Activated CD8-positive, alpha-beta memory T cell treated with anti-CD3 and anti-CD28 coated beads for 36 hours (primary cell): ENCODE results near the gene PRR4. TPM values are rescaled to one million over a fixed set of nuclear protein-coding genes. Genes with fewer than 3 reads are reported as not detected.

ENCODE experiments used
- CTCF ChIA-PET: fragments of 350-600 bp; sonication (Branson Sonifier 250); formaldehyde crosslinking; loops from one replicate; lab custom pipeline; 2021; ENCODE audit warnings: antibody characterized with exemption; lab: Charles Lee
- POLR2A ChIA-PET: fragments of 350-600 bp; sonication (Branson Sonifier 250); formaldehyde crosslinking; loops from one replicate; lab custom pipeline; 2021; ENCODE audit warnings: antibody characterized with exemption; lab: Charles Lee
- total RNA-seq, 2 experiments: library from RNA; stranded (reverse); gene quantifications; one replicate each; pipeline ENCODE4 v1.2.3, GENCODE V29; 2021

The PRR4 gene
- 1 to 10 TPM in 1 of 2 experiments, under 1 TPM in 1; 0.80 to 1.0 TPM for total RNA-seq

DNA sequence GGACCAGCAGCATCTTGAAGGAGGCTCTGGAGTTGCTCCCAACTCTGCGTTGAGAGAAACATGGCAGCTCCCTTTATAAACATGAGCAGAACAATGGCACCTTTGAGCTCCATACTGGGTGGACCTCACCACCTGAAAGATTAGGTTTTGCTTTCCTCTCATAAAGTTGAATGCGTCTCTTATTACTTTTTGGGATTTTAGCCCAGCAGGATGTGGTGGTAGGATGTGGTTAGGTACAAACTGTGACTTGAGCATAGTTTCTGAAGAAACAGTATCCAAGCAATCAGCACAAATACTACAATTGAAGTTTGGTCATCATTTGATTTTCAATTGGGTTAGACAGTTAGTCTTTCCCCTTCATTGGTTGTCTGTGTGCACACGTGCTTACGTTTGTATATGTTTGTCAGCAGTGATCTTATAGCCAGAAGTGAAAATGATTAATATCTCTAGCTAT is at the start of gene PRR4:
PRR4 (minus strand) TSS at position 51 of the 454 bp plus-strand sequence; CDS start at position 13, 38 bp downstream.
- ChIA-PET CTCF (no interaction called here), POLR2A (no interaction called here)

- ChIA-PET CTCF (no interaction called here), POLR2A (no interaction called here)
Measured at GRCh38 chr12:10896854-10897253, 47.6 kb upstream of the PRR4 start.

- CTCF ChIA-PET, result no interaction called here
Measured at GRCh38 chr12:10891937-10892336, 42.7 kb upstream of the PRR4 start.

GRCh38 chr12:10889226-10889625 is 40.0 kb upstream of the PRR4 start:
- ChIA-PET CTCF (no interaction called here), POLR2A (no interaction called here)

More at GRCh38 chr12:10891937-10892336, 42.7 kb upstream of the PRR4 start:
- POLR2A ChIA-PET, result no interaction called here

DNA sequence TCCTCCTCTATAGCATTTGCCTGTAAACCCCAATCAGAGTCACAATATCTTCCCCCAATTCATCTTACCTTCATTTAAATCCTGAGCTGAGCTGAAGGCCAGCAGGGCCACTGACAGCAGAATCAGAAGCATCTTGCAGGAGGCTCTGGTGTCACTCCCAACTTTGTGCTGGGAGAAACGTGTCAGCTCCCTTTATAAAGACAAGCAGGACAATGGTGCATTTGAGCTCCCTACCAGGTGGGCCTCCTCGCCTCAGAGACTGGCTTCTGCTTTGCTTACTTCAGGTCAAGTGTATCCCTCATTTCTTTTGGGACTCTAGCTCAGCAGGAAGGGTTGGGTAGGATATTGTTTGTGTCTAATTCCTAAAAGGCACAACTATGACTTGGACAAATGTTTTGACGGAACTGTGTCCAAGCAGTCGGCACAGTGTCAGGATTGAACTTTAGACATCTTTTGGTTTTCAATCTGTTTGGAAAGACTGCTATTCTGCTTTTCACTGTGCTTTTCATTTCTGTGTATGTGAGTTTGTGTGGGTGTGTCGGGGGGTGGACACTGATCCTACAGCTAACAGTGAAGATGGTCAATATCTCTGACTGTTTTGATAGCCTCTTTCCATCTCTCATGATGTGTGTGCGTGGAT is 34.9 kb upstream of the PRR4 start, which contains the start of gene PRH1:
PRH1 (minus strand) TSS at position 170 of the 640 bp plus-strand sequence; CDS start at position 132, 38 bp downstream.
- POLR2A ChIA-PET, result no interaction called here
- CTCF ChIA-PET, result no interaction called here

DNA sequence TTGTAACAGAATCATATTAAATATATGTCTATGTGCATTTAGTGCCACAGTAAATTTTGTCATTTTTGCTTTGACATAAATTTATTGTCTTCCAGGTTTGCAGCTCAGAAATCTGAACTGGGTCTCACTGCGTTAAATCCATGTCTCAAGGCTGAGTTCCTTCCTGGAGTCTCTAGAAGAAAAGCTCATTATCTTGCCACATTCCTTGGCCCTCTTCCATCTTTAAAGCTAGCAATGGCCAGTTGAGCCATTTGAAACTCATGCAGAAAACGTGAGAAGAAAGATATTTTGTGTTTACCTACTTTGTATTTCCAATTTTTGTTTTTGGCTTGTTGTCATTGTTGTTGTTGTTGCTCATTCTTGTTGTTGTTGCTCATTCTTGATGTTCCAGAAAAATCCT is 24.1 kb upstream of the PRR4 start:
- CTCF ChIA-PET, result no interaction called here
- POLR2A ChIA-PET, result interaction anchor here (0.8 kb wide), 1 partner anchor 92 kb away, joined by 3 read pairs; no protein-coding TSS in a partner anchor

- CTCF ChIA-PET, result no interaction called here
- POLR2A ChIA-PET, result no interaction called here
Measured at GRCh38 chr12:10867381-10867780, 18.1 kb upstream of the PRR4 start.

DNA sequence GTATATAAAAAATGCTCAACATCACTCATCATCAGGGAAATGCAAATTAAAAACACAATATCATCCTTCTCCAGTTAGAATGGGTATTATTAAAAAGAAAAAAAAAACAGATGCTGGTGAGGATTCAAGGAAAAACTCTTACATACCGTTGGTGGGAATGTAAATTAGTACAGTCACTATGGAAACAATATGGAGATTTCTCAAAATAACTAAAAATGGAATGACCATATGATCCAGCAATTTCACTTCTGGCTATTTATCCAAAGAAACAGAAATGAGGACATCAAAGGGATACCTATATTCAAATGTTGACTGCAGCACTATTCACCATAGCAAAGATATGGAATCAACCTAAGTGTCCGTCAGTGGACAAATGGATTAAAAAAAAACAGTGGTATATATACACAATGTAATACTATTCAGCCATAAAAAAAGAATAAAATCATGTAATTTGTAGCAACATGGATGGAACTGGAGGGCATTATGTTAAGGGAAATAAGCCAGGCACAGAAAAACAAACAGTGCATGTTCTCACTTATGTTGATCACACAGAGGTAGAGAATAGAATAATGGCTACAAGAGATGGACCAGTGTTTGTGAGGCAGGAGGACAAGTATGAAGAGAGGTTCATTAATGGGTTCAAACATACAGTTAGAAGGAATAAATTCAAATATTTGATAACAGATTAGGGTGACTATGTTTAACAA is 14.4 kb upstream of the PRR4 start:
- CTCF ChIA-PET, result no interaction called here
- POLR2A ChIA-PET, result no interaction called here

- CTCF ChIA-PET, result no interaction called here
- POLR2A ChIA-PET, result no interaction called here
Measured at GRCh38 chr12:10861366-10861765, 12.1 kb upstream of the PRR4 start.

DNA sequence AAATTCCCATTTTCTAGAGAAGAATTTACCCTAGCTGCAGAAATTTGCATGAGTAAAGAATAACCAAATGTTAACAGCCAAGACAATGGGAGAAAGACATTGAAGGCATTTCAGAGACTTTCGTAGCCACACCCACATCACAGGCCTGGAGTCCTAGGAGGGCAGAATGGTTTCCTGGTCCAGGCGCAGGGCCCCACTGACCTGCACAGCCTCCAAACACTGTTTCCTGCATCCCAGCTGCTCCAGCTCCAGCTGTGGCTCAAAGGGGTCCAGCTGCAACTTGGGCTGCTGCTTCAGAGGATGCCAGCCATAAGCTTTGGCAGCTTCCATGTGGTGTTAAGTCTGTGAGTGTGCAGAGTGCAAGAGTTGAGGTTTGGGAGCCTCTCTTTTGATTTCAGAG is 6.5 kb upstream of the PRR4 start:
- CTCF ChIA-PET, result interaction anchor here (0.7 kb wide), 1 partner anchor 631 kb away, joined by 3 read pairs; no protein-coding TSS in a partner anchor

GRCh38 chr12:10853776-10854175 is 4.5 kb upstream of the PRR4 start:
- ChIA-PET CTCF (no interaction called here), POLR2A (no interaction called here)

More for the DNA sequence above, 6.5 kb upstream of the PRR4 start:
- POLR2A ChIA-PET, result no interaction called here

DNA sequence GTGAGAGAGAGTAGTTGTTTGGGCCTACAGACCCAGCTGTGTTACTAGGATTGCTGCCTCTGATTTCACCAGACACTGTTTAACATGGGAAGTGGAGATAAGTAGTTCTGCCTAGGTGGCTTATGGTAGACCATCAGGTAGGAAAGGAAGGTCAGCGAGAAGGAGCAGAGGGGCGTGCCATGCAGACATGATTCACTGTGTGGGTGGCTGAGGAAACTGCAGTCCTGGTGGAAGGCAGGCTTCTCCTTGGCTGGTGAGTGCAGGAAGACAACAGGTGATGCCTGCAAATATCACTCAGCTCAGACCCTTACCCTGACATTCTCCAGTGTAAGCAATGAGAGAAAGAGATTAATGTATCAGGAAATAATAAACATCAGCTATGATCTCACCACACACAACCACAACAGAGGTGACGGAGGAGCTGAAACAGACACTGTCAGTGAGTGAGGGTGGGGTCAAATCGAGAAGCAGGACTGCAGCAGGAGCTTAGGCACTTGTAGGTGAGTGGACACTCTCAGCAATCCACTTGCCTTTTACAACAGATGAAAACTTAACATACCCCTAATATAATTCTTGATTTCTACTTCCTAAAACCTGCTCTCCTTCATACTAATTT is 2.1 kb upstream of the PRR4 start:
- POLR2A ChIA-PET, result interaction anchor here (0.6 kb wide), 1 partner anchor 270 kb away, joined by 3 read pairs; no protein-coding TSS in a partner anchor
- CTCF ChIA-PET, result no interaction called here

GRCh38 chr12:10847744-10848143 is 1.5 kb downstream of the PRR4 start:
- CTCF ChIA-PET, result no interaction called here
- POLR2A ChIA-PET, result no interaction called here

GRCh38 chr12:10842862-10843261 is 6.4 kb downstream of the PRR4 start:
- CTCF ChIA-PET, result no interaction called here
- POLR2A ChIA-PET, result no interaction called here

- POLR2A ChIA-PET, result no interaction called here
- CTCF ChIA-PET, result no interaction called here
Measured at GRCh38 chr12:10838461-10838860, 10.8 kb downstream of the PRR4 start.

DNA sequence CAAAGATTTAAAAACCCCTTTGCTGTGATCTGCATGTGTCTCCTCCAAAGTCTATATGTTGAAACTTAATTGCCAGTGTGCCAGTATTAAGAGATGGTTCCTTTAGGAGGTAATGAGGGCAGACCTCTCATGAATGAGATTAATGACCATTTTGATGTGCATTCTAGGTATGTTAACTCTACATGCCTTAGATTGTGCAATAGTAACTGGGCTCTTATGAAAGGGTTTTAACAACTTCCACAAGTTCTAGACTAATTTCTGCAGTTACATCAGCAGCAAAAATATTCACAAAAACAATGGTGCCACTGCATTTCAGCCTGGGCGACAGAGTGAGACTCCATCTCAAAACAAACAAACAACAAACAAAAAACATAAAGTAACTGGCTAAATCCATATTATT is 19.3 kb downstream of the PRR4 start:
- ChIA-PET CTCF (no interaction called here), POLR2A (no interaction called here)

GRCh38 chr12:10826258-10826657 is 23.0 kb downstream of the PRR4 start, which contains the start of gene TAS2R10:
TSS of gene TAS2R10 (minus strand) at chr12:10826358. CDS start at chr12:10826269, 89 bp downstream.
- ChIA-PET CTCF (no interaction called here), POLR2A (no interaction called here)

DNA sequence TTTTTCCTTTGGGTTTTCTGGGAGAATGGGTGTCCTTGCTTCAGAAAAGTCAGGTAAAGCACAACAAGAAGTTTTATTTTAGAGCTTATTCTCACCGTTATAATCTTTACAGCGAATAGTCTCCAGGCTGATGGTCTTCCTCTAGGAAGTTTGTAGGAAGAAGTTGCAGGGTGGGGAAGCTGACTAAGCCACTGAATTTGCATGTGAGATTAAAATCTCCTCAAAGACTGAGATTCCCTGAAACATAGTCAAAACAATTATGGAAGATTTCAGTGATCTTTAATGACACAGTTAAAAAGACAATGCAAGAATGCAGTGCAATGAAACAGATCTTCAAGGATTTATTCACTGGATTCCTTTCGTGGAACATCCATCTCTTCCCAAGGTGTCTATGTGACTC is 24.3 kb downstream of the PRR4 start:
- ChIA-PET CTCF (no interaction called here), POLR2A (no interaction called here)

DNA sequence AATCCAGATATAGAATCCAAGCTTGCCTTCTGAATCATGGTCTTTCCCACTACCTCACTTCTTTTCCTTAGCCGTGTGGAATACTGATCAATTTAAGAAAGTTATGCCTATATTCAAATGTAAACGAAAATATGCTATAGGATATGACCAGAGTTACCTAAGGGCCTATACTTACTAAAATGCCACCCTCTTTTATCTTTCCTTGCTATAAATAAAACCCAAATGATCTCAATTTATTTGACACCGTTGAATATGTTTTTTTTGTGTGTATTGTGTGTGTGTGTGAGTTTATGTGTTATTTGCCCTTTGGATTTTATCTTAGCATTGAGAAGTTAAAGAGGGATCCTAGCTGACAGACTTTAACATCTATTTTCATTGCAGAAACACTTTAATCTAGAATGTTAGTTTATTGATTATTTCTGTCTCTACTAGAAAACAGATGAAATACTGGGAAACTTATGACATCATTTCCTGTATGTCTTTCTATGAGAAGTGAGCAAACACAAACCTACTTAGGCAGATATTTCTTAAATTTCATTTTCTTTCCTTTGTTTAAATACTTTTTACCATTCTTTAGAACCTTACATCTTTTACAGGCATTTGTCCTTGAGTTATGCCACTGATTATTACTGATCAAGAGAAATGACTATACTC is 37.3 kb downstream of the PRR4 start:
- POLR2A ChIA-PET, result no interaction called here

DNA sequence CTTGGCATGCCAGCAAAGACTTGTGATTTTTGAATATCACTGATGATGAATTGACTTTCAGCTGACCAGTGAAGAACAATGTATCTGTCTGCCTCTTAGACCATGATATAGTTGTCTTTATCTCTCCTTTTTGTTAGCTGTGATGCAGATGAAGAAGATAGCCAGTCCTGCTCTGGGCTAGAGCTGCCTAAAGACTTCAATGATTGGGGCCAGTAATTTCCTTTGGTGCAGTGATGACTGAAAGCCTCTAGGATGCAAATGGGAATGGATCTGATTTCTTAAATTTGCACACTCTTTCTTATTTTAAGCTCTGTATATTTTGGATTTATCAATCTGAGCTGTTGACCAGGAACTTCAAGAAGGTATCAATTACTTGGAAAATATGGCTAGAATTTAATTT is 39.2 kb downstream of the PRR4 start, which contains the start of gene TAS2R9:
TAS2R9 (minus strand) TSS at position 101 of the 400 bp plus-strand sequence; CDS start at position 8, 93 bp downstream.
- CTCF ChIA-PET, result no interaction called here
- POLR2A ChIA-PET, result no interaction called here

More for the DNA sequence above, 37.3 kb downstream of the PRR4 start:
- CTCF ChIA-PET, result no interaction called here
